GM18858 (cell line): Measurements from ENCODE around the gene CCDC85A.

ENCODE experiments used
- ATAC-seq: cut with Tn5 transposase; IDR thresholded peaks from one replicate; pipeline ENCODE4 v1.9.1; 2021; ENCODE audit not compliant: unreplicated experiment

CCDC85A gene

GRCh38 chr2:56292951-56293350, 109.2 kb downstream of the CCDC85A start:
- no peak for ATAC-seq

- no peak for ATAC-seq
These were observed 111.9 kb downstream of the CCDC85A start for GRCh38 chr2:56295666-56296065.

- no peak for ATAC-seq
These were observed 113.9 kb downstream of the CCDC85A start for GRCh38 chr2:56297671-56298070.

- no peak for ATAC-seq
These were observed 115.4 kb downstream of the CCDC85A start for GRCh38 chr2:56299171-56299691.

GRCh38 chr2:56309626-56310170, 125.9 kb downstream of the CCDC85A start:
- no peak for ATAC-seq

GRCh38 chr2:56313500-56313921, 129.7 kb downstream of the CCDC85A start:
- ATAC-seq: no peak

GRCh38 chr2:56314371-56314770, 130.6 kb downstream of the CCDC85A start:
- no peak for ATAC-seq

- ATAC-seq: no peak
These were observed 131.0 kb downstream of the CCDC85A start for GRCh38 chr2:56314796-56315195.

- ATAC-seq: no peak
These were observed 131.6 kb downstream of the CCDC85A start for GRCh38 chr2:56315376-56315775.

GRCh38 chr2:56316011-56316410, 132.2 kb downstream of the CCDC85A start:
- no peak for ATAC-seq

GRCh38 chr2:56318147-56318546, 134.4 kb downstream of the CCDC85A start:
- ATAC-seq: no peak

GRCh38 chr2:56325661-56326345, 142.0 kb downstream of the CCDC85A start:
- ATAC-seq: no peak

GRCh38 chr2:56326346-56326741, 142.6 kb downstream of the CCDC85A start:
- no peak for ATAC-seq

- ATAC-seq: no peak
These were observed 148.0 kb downstream of the CCDC85A start for GRCh38 chr2:56331810-56332209.

- no peak for ATAC-seq
These were observed 150.2 kb downstream of the CCDC85A start for GRCh38 chr2:56333812-56334485.

GRCh38 chr2:56334622-56335021, 150.8 kb downstream of the CCDC85A start:
- ATAC-seq: no peak

- no peak for ATAC-seq
These were observed 151.3 kb downstream of the CCDC85A start for GRCh38 chr2:56335101-56335500.

GRCh38 chr2:56337342-56337741, 153.6 kb downstream of the CCDC85A start:
- ATAC-seq: no peak

- ATAC-seq: no peak
These were observed 154.4 kb downstream of the CCDC85A start for GRCh38 chr2:56338232-56338631.

- ATAC-seq: no peak
These were observed 161.0 kb downstream of the CCDC85A start for GRCh38 chr2:56344771-56345170.

GRCh38 chr2:56347881-56348280, 164.1 kb downstream of the CCDC85A start:
- no peak for ATAC-seq
